Measurements from ENCODE around the gene DLG3. TPM values are rescaled to one million over a fixed set of nuclear protein-coding genes. Genes with fewer than 3 reads are reported as not detected.

The DLG3 gene
- total and polyA plus RNA-seq, 2 donors from 2014 or later, result 14.2 to 38.3 TPM

GRCh38 chrX:70481471-70482270 lies 37.0 kb downstream of the DLG3 start:
- no peak for FAIRE-seq
- no peaks in the 10 kb centered on the region for H3K36me3 ChIP-seq (ENCODE audit: control insufficient read depth in 2 of 3, insufficient read depth in 3 of 3, low read length in 3 of 3)
- intact Hi-C loops (cut with DNase I), result no loop called here
- peak in 3 of 5 donors; percentile 37 to 55 (median 54) for DNase-seq
- no peak overlapping the region for H3K9ac ChIP-seq (ENCODE audit: low read length in 3 of 3)
- H3K27ac ChIP-seq (ENCODE audit: low read depth in 2 of 2, low read length in 2 of 2), result peak overlapping the region; percentile 32 to 65
- no peak for TF ChIP-seq CTCF (IDR thresholded peaks at IDR 0.05; ENCODE audit: borderline replicate concordance, extremely low read depth, insufficient read depth)
- no peaks in the 10 kb centered on the region for H3K9me3 ChIP-seq (ENCODE audit: control insufficient read depth in 2 of 3, insufficient read depth in 1 of 3, low read length in 3 of 3)
- H3K4me3 ChIP-seq (ENCODE audit: low read length in 3 of 3), result no peak overlapping the region
- peaks cover 0 to 25% (median 14%) of the 10 kb centered on the region in 3 donors for H3K4me1 ChIP-seq (ENCODE audit: control insufficient read depth in 2 of 3, insufficient read depth in 2 of 3, low read depth in 1 of 3, low read length in 3 of 3)
- no peaks in the 10 kb centered on the region for H3K27me3 ChIP-seq (ENCODE audit: control insufficient read depth, insufficient read depth, low read length)

- no peak overlapping the region for H3K9ac ChIP-seq (ENCODE audit: low read length in 3 of 3)
- H3K4me1 ChIP-seq (ENCODE audit: control insufficient read depth in 2 of 3, insufficient read depth in 2 of 3, low read depth in 1 of 3, low read length in 3 of 3), result peaks cover 0 to 25% (median 14%) of the 10 kb centered on the region in 3 donors
- no peak overlapping the region for H3K4me3 ChIP-seq (ENCODE audit: low read length in 3 of 3)
- DNase-seq (no peak), FAIRE-seq (no peak)
- H3K36me3 ChIP-seq (ENCODE audit: control insufficient read depth in 2 of 3, insufficient read depth in 3 of 3, low read length in 3 of 3), result no peaks in the 10 kb centered on the region
- no peak for TF ChIP-seq CTCF (IDR thresholded peaks at IDR 0.05; ENCODE audit: borderline replicate concordance, extremely low read depth, insufficient read depth)
- no peaks in the 10 kb centered on the region for H3K9me3 ChIP-seq (ENCODE audit: control insufficient read depth in 2 of 3, insufficient read depth in 1 of 3, low read length in 3 of 3)
- intact Hi-C loops (cut with DNase I), result no loop called here
- H3K27me3 ChIP-seq (ENCODE audit: control insufficient read depth, insufficient read depth, low read length), result no peaks in the 10 kb centered on the region
- peak overlapping the region; percentile 23 to 65 for H3K27ac ChIP-seq (ENCODE audit: low read depth in 2 of 2, low read length in 2 of 2)
Observed at GRCh38 chrX:70482300-70482699, 37.7 kb downstream of the DLG3 start.

- TF ChIP-seq CTCF (IDR thresholded peaks at IDR 0.05; ENCODE audit: borderline replicate concordance, extremely low read depth, insufficient read depth), result no peak
- Histone ChIP-seq H3K27me3 (ENCODE audit: control insufficient read depth, insufficient read depth, low read length) (no peaks in the 10 kb centered on the region), H3K36me3 (ENCODE audit: control insufficient read depth in 2 of 3, insufficient read depth in 3 of 3, low read length in 3 of 3) (no peaks in the 10 kb centered on the region), H3K9me3 (ENCODE audit: control insufficient read depth in 2 of 3, insufficient read depth in 1 of 3, low read length in 3 of 3) (no peaks in the 10 kb centered on the region), H3K4me3 (ENCODE audit: low read length in 3 of 3) (no peak overlapping the region), H3K9ac (ENCODE audit: low read length in 3 of 3) (no peak overlapping the region), H3K27ac (ENCODE audit: low read depth in 2 of 2, low read length in 2 of 2) (peak overlapping the region in 1 of 2 donors; percentile 69), H3K4me1 (ENCODE audit: control insufficient read depth in 2 of 3, insufficient read depth in 2 of 3, low read depth in 1 of 3, low read length in 3 of 3) (peaks cover 0 to 9% (median 4%) of the 10 kb centered on the region in 3 donors)
- FAIRE-seq (no peak), DNase-seq (peak in 2 of 5 donors; percentile 62 to 64)
- intact Hi-C loops (cut with DNase I), result no loop called here
Observed at GRCh38 chrX:70485466-70485865, 40.8 kb downstream of the DLG3 start.

Measured in kidney (tissue), 14 donors.